ENCODE results near the gene RAB20.

GRCh38 chr13:110571896-110572777, 10.6 kb upstream of the RAB20 start:
- TF ChIP-seq CTCF (IDR thresholded peaks at IDR 0.05; ENCODE audit: low read length) (no peak), EZH2 (IDR thresholded peaks at IDR 0.05; ENCODE audit: borderline replicate concordance, low read length) (no peak)
